Brain microvascular endothelial cell (primary cell): ENCODE results near the gene RHBDD1.

Experiments
- DNase-seq: peaks from one replicate; pipeline ENCODE4 v3.0.0-alpha.2; 2020
- H3K27ac ChIP-seq: fragments of 250-450 bp; sonication (Bioruptor Pico); 2 replicates; pipeline ENCODE4 v1.5.1; 2020; ENCODE audit warnings: mild to moderate bottlenecking, moderate library complexity
- H3K27me3 ChIP-seq: fragments of 250-450 bp; sonication (Bioruptor Pico); replicated peaks from 2 replicates; pipeline ENCODE4 v1.5.1; 2020; ENCODE audit warnings: mild to moderate bottlenecking
- H3K36me3 ChIP-seq: fragments of 250-450 bp; sonication (Bioruptor Pico); replicated peaks from 2 replicates; pipeline ENCODE4 v1.5.1; 2020; ENCODE audit warnings: mild to moderate bottlenecking
- H3K4me3 ChIP-seq: 2 replicates; pipeline ENCODE4 v1.5.1; 2011; ENCODE audit warnings: low read depth, mild to moderate bottlenecking, control low read depth, low read length, moderate library complexity
- in situ Hi-C: cut with HindIII; loops from 2 replicates; pipeline ENCODE4 v1.10.0; 2017; ENCODE audit warnings: low sequenced_read_pairs, low pct_ligation_motif_present
- TF ChIP-seq, protein P1 (sequence below): IDR thresholded peaks from 2 replicates; pipeline ENCODE4 v1.5.1; 2011; ENCODE audit warnings: low read depth, mild to moderate bottlenecking, moderate library complexity, low read length, control low read depth, inconsistent platforms; ENCODE audit errors: missing control alignments

Gene RHBDD1

DNA sequence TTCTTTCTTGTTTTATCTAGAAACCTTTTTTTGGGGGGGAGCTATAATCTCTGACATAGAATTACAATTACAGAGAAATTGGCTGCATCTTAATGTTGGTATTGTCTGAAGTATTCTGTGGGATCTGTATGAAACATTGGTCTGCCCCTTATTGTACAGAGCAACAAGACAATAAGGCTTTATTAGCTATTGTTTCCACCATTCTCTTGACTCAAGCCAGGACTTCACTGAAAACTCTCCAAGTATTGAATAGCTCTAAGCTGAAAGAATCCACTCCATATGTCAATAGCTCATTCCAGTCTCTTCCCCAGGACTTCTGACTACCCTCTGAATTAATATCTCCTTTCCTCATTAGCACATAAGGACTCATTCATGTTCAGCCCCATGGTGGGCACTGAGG, 77.8 kb downstream of the RHBDD1 start:
- in situ Hi-C loops, result no loop called here
- Histone ChIP-seq H3K27ac (no peak overlapping the region), H3K4me3 (no peak overlapping the region), H3K36me3 (no peaks in the 10 kb centered on the region), H3K27me3 (no peaks in the 10 kb centered on the region)
- no peak for DNase-seq
- TF ChIP-seq, protein P1, sequence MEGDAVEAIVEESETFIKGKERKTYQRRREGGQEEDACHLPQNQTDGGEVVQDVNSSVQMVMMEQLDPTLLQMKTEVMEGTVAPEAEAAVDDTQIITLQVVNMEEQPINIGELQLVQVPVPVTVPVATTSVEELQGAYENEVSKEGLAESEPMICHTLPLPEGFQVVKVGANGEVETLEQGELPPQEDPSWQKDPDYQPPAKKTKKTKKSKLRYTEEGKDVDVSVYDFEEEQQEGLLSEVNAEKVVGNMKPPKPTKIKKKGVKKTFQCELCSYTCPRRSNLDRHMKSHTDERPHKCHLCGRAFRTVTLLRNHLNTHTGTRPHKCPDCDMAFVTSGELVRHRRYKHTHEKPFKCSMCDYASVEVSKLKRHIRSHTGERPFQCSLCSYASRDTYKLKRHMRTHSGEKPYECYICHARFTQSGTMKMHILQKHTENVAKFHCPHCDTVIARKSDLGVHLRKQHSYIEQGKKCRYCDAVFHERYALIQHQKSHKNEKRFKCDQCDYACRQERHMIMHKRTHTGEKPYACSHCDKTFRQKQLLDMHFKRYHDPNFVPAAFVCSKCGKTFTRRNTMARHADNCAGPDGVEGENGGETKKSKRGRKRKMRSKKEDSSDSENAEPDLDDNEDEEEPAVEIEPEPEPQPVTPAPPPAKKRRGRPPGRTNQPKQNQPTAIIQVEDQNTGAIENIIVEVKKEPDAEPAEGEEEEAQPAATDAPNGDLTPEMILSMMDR, result no peak

DNA sequence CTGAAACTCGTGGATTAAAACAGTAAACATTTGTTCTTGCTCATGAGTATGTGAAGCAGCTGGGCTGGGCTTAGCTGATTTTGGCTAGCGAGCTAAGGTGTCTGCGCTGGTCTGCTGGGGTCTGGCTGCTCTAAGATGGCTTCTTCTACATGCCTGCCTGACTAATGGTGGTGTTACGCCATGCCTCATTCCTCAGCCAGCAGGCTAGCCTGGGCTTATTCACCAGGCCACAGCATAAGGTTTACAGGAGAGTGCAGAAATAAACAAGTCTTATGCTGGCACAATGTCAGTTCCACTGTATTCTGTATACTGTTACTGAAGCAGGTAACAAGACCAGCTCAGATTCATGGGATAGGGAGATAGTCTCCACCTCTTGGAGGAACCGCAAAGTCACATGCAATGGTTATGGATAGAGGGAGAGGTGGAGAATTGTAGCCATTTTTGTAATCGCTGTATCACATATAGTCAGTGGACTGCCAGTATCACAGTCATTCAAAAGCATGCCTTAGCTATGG, 80.0 kb downstream of the RHBDD1 start:
- no peak overlapping the region for H3K27ac ChIP-seq
- peak; percentile 16 for DNase-seq
- TF ChIP-seq, protein P1, result no peak
- H3K27me3 ChIP-seq, result no peaks in the 10 kb centered on the region
- no peak overlapping the region for H3K4me3 ChIP-seq
- in situ Hi-C loops, result no loop called here
- H3K36me3 ChIP-seq, result no peaks in the 10 kb centered on the region

DNA sequence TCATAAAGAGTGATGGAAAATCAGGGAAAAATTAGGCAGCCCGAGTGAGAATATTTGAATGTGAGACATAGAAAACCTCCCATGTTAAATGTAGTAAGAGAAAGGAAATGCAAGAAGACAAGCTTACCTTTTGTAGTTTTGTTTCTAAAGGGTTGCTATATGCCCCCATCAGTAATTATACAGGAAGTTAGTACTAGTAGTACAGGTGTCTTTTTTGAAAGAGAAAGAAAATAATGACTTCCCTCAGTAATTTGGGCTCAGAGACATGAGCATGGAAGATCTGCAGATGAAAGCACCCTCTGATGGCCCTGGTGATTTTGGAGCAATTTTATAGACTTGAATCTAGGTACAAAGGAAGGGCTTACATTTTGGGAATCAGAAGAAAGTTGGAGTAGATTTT, 80.8 kb downstream of the RHBDD1 start:
- TF ChIP-seq, protein P1, result no peak
- no peak for DNase-seq
- Histone ChIP-seq H3K27me3 (no peaks in the 10 kb centered on the region), H3K36me3 (no peaks in the 10 kb centered on the region), H3K4me3 (no peak overlapping the region), H3K27ac (no peak overlapping the region)
- in situ Hi-C loops, result no loop called here

DNA sequence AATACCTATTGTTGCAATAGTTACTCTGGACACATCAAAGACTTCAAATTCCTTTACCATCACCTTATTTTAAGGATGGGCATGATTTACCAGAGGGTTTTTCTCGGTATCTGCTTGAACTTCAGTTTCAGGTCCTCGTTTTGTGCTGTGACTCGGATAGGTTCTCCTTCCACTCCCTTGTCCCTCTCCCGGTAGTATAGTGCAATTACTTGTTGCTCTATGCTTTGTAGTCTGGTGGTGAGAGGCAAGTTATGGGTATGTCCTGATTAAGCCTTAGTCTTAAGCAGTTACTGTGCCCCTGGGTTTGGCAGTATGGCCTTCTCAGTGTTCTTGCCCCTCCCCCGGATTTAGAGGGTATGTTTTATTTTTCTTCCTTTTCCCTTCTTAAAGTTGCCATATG, 96.6 kb downstream of the RHBDD1 start:
- no peak for DNase-seq
- Histone ChIP-seq H3K27me3 (no peaks in the 10 kb centered on the region), H3K27ac (no peak overlapping the region), H3K4me3 (no peak overlapping the region), H3K36me3 (no peaks in the 10 kb centered on the region)
- in situ Hi-C loops, result no loop called here
- TF ChIP-seq, protein P1, result no peak

DNA sequence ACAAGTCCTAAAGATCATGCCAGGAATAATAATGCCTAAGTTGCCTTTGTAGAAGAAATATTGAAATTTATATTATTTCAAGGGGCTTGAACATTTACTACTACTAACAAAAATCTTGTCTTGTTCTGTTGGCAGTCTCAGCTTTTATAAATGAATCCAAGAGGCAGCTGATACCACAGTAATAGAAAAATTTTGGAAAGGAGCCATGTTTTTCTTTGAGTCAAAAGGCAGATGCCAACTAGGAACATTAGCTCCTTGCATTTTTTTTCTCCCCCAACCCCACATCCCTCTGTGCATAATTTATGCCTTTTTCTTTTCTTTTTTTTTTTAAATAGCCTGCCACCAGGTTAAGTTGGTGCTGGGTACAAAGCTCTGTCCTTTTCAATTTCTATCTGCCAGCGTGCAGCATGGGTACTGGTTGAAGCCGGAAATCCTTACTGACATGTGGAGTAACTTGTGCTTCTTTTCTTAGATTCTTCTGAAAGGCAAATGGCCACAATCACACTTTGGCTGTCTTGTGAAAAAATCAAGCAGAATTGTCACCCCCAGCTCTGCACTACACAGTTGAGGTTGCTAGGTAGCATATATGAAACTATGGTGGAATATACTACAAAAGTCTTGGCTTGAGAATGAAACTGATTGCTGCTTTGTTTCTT, 98.8 kb downstream of the RHBDD1 start:
- in situ Hi-C loops, result no loop called here
- TF ChIP-seq, protein P1, result no peak
- no peak overlapping the region for H3K27ac ChIP-seq

More for the DNA sequence above, 98.8 kb downstream of the RHBDD1 start:
- Histone ChIP-seq H3K4me3 (no peak overlapping the region), H3K36me3 (no peaks in the 10 kb centered on the region), H3K27me3 (no peaks in the 10 kb centered on the region)
- DNase-seq, result no peak
